A549 (cell line): ENCODE measurements around the gene CCDC71L. TPM values are rescaled to one million over a fixed set of nuclear protein-coding genes. Genes with fewer than 3 reads are reported as not detected.

Experiments
- ATAC-seq, 2 experiments: fragments of 200-7000 bp in 1 of 2; fragments of >200 bp in 1 of 2; cut with Nextera tagmentation in 1 of 2; cut with Tn5 transposase in 1 of 2; 3 replicates each; pipeline versions ENCODE4 v1.8.0 to v1.9.1; 2018 to 2020; ENCODE audit warnings: mild to moderate bottlenecking in 1 of 2, moderate library complexity in 1 of 2
- CTCF ChIA-PET: fragments of 300-600 bp; sonication (Branson Sonifier 250); formaldehyde crosslinking; extraction: SDS; loops from one replicate; lab custom pipeline; 2021; ENCODE audit warnings: antibody characterized with exemption, inconsistent platforms; lab: Yijun Ruan, JAX
- POLR2A ChIA-PET: fragments of 350-600 bp; formaldehyde crosslinking; extraction: SDS; loops from one replicate; lab custom pipeline; 2021; ENCODE audit warnings: antibody characterized with exemption, inconsistent platforms; lab: Yijun Ruan, JAX
- DNase-seq, 2 experiments: peaks; one replicate each; pipeline versions ENCODE4 v3.0.0 to v3.0.0-alpha.2; 2011 to 2016; ENCODE audit warnings: low read depth in 1 of 2, low spot score in 1 of 2
- FAIRE-seq: peaks from 2 replicates; lab custom pipeline; 2011; peaks lifted over from hg19 to GRCh38; lab: Jason Lieb, UNC
- H3K27ac ChIP-seq, 2 experiments: fragments of >200 bp; sonication (Bioruptor Twin); formaldehyde crosslinking; 3 replicates each; pipeline ENCODE4 v1.5.1; 2016 to 2017
- H3K4me1 ChIP-seq: fragments of >200 bp; sonication (Bioruptor Twin); formaldehyde crosslinking; 3 replicates; pipeline ENCODE4 v1.6.1; 2016
- H3K4me2 ChIP-seq: fragments of >200 bp; sonication (Bioruptor Twin); formaldehyde crosslinking; 3 replicates; pipeline ENCODE4 v1.6.1; 2016
- H3K4me3 ChIP-seq: fragments of >200 bp; sonication (Bioruptor Twin); formaldehyde crosslinking; 3 replicates; pipeline ENCODE4 v1.5.1; 2016
- H3K9me3 ChIP-seq: fragments of >200 bp; sonication (Bioruptor Twin); formaldehyde crosslinking; 3 replicates; pipeline ENCODE4 v1.6.1; 2016
- BCL3 ChIP-seq: fragments of >200 bp; sonication (Bioruptor Twin); formaldehyde crosslinking; IDR thresholded peaks from 3 replicates; pipeline ENCODE4 v1.6.1; 2016
- CBX2 ChIP-seq: fragments of 200-600 bp; sonication (generic); IDR thresholded peaks from 2 replicates; pipeline ENCODE4 v1.6.1; 2016; ENCODE audit warnings: low read depth, mild to moderate bottlenecking, borderline replicate concordance
- CBX8 ChIP-seq: fragments of 200-600 bp; sonication (generic); IDR thresholded peaks from 2 replicates; pipeline ENCODE4 v1.6.1; 2016
- CEBPB ChIP-seq, 2 experiments: fragments of >200 bp in 1 of 2; sonication (Bioruptor Twin) in 1 of 2; formaldehyde crosslinking in 1 of 2; IDR thresholded peaks; 2 replicates each; pipeline ENCODE4 v1.6.1; 2012 to 2016
- CHD2 ChIP-seq: fragments of 150-350 bp; IDR thresholded peaks from 2 replicates; pipeline ENCODE4 v1.6.1; 2014; ENCODE audit warnings: low read length; ENCODE audit not compliant: partially characterized antibody
- EHF ChIP-seq: fragments of 250-450 bp; sonication (Bioruptor Pico); IDR thresholded peaks from 2 replicates; pipeline ENCODE4 v1.5.0; 2020; ENCODE audit warnings: mild to moderate bottlenecking
- EP300 ChIP-seq, 2 experiments: fragments of >200 bp; sonication (Bioruptor Twin); formaldehyde crosslinking; IDR thresholded peaks; 2 replicates in 1 of 2; 3 replicates in 1 of 2; pipeline ENCODE4 v1.6.1; 2016 to 2017
- FOSB ChIP-seq: fragments of 250-450 bp; sonication (Bioruptor Pico); IDR thresholded peaks from 2 replicates; pipeline ENCODE4 v1.5.0; 2020; ENCODE audit warnings: mild to moderate bottlenecking, moderate library complexity
- FOSL2 ChIP-seq, 2 experiments: fragments of 450-650 bp in 1 of 2; fragments of >200 bp in 1 of 2; sonication (Bioruptor Twin) in 1 of 2; formaldehyde crosslinking; IDR thresholded peaks; 2 replicates each; pipeline versions ENCODE4 v1.5.0 to v1.6.1; 2016 to 2020; ENCODE audit warnings: mild to moderate bottlenecking in 1 of 2, moderate library complexity in 1 of 2
- FOXS1 ChIP-seq: fragments of 250-450 bp; sonication (Bioruptor Pico); IDR thresholded peaks from 2 replicates; pipeline ENCODE4 v1.5.0; 2020; ENCODE audit warnings: mild to moderate bottlenecking, moderate library complexity
- GATA3 ChIP-seq: IDR thresholded peaks from 2 replicates; pipeline ENCODE4 v1.6.1; 2012; ENCODE audit warnings: borderline replicate concordance
- HDAC2 ChIP-seq: fragments of 200-600 bp; sonication (generic); IDR thresholded peaks from 2 replicates; pipeline ENCODE4 v1.6.1; 2016
- HEYL ChIP-seq: fragments of 250-450 bp; sonication (Bioruptor Pico); IDR thresholded peaks from 2 replicates; pipeline ENCODE4 v1.8.0; 2021; ENCODE audit warnings: mild to moderate bottlenecking, moderate library complexity
- HOXA7 ChIP-seq: fragments of 250-450 bp; sonication (Bioruptor Pico); IDR thresholded peaks from 2 replicates; pipeline ENCODE4 v1.5.0; 2020; ENCODE audit warnings: mild to moderate bottlenecking, moderate library complexity
- HOXB13 ChIP-seq: fragments of 250-450 bp; sonication (Bioruptor Pico); IDR thresholded peaks from 2 replicates; pipeline ENCODE4 v1.5.0; 2020; ENCODE audit warnings: low read depth, mild to moderate bottlenecking, moderate library complexity
- JUN ChIP-seq, 2 experiments: fragments of >200 bp; sonication (Bioruptor Twin); formaldehyde crosslinking; IDR thresholded peaks; 2 replicates in 1 of 2; 3 replicates in 1 of 2; pipeline ENCODE4 v1.6.1; 2016 to 2017
- KDM1A ChIP-seq: fragments of 200-600 bp; sonication (generic); IDR thresholded peaks from 2 replicates; pipeline ENCODE4 v1.6.1; 2016; ENCODE audit warnings: low read depth, mild to moderate bottlenecking
- MYC ChIP-seq: IDR thresholded peaks from 2 replicates; pipeline ENCODE4 v1.6.1; 2012; ENCODE audit warnings: mild to moderate bottlenecking, inconsistent platforms, low read length, improper control_type of control experiment, borderline replicate concordance
- NFE2L2 ChIP-seq: fragments of 150-350 bp; conservative IDR thresholded peaks from 2 replicates; pipeline ENCODE4 v1.6.1; 2014; ENCODE audit warnings: low read length
- PHF8 ChIP-seq: fragments of 200-600 bp; sonication (generic); IDR thresholded peaks from 2 replicates; pipeline ENCODE4 v1.6.1; 2016; ENCODE audit warnings: low read depth, mild to moderate bottlenecking, antibody characterized with exemption, moderate library complexity, borderline replicate concordance
- RAD21 ChIP-seq, 2 experiments: fragments of >200 bp in 1 of 2; sonication (Bioruptor Twin) in 1 of 2; formaldehyde crosslinking in 1 of 2; IDR thresholded peaks in 1 of 2; conservative IDR thresholded peaks in 1 of 2; 2 replicates in 1 of 2; 3 replicates in 1 of 2; pipeline ENCODE4 v1.6.1; 2012 to 2018; ENCODE audit warnings: inconsistent platforms in 1 of 2
- RARB ChIP-seq: fragments of 250-450 bp; sonication (Bioruptor Pico); IDR thresholded peaks from 2 replicates; pipeline ENCODE4 v1.8.0; 2021; ENCODE audit warnings: mild to moderate bottlenecking, moderate library complexity
- RCOR1 ChIP-seq: fragments of 150-350 bp; IDR thresholded peaks from 2 replicates; pipeline ENCODE4 v1.6.1; 2014; ENCODE audit warnings: antibody characterized with exemption, low read length, low read depth
- RFX5 ChIP-seq: fragments of 450-650 bp; IDR thresholded peaks from 2 replicates; pipeline ENCODE4 v1.7.1; 2014; ENCODE audit warnings: antibody characterized with exemption, mild to moderate bottlenecking, moderate library complexity
- RNF2 ChIP-seq: fragments of 200-600 bp; sonication (generic); IDR thresholded peaks from 2 replicates; pipeline ENCODE4 v1.6.1; 2016; ENCODE audit warnings: low read depth, mild to moderate bottlenecking, antibody characterized with exemption, moderate library complexity, borderline replicate concordance
- SMC3 ChIP-seq: fragments of >200 bp; sonication (Bioruptor Twin); formaldehyde crosslinking; IDR thresholded peaks from 3 replicates; pipeline ENCODE4 v1.6.1; 2018; ENCODE audit warnings: inconsistent platforms
- ZFP36 ChIP-seq: fragments of 450-650 bp; IDR thresholded peaks from 2 replicates; pipeline ENCODE4 v1.6.1; 2014; ENCODE audit warnings: borderline replicate concordance; ENCODE audit not compliant: partially characterized antibody
- ZNF302 ChIP-seq: fragments of 250-450 bp; sonication (Bioruptor Pico); IDR thresholded peaks from 2 replicates; pipeline ENCODE4 v1.9.0; 2021; ENCODE audit warnings: inconsistent platforms, mild to moderate bottlenecking, moderate library complexity
- WGBS: methylation state at CpG from one replicate; pipeline ENCODE4 v1.1.6; 2017; ENCODE audit errors: missing lambda C conversion rate; 5-methylcytosine and 5-hydroxymethylcytosine counted together
- polyA plus RNA-seq, 4 experiments: library from polyadenylated mRNA; depleted of rRNA in 3 of 4; stranded (reverse); fragments of >200 nt; fragmentation: RNase III in 1 of 4; extraction: RNeasy Plus Mini Kit Qiagen cat#74134 plus additional on column Dnase treatment in 1 of 4; gene quantifications; 2 replicates in 3 of 4; 3 replicates in 1 of 4; pipeline ENCODE4 v1.2.3, GENCODE V29; 2011 to 2017
- TF ChIP-seq, protein P1 (sequence below): IDR thresholded peaks from 2 replicates; pipeline ENCODE4 v1.6.1; 2012
- TF ChIP-seq, protein P2 (sequence below): fragments of 200-600 bp; sonication (generic); IDR thresholded peaks from 2 replicates; pipeline ENCODE4 v1.6.1; 2016; ENCODE audit warnings: antibody characterized with exemption, mild to moderate bottlenecking, moderate library complexity

The CCDC71L gene
- polyA plus RNA-seq, 2 of the 4 experiments (the other 2 are of a cell fraction), result 9.1 to 11.4 TPM

- no peak overlapping the region for H3K4me2 ChIP-seq
- no peak overlapping the region for H3K4me3 ChIP-seq
- 28% methylated on average over 2 of the region's 2 CpGs for WGBS
- ChIA-PET CTCF (interaction anchor here (1.2 to 2.2 kb wide), 2 partner anchors 84 to 111 kb away, joined by 3 to 11 read pairs; no protein-coding TSS in a partner anchor), POLR2A (no interaction called here)
- DNase-seq (no peak), FAIRE-seq (no peak), ATAC-seq (no peak)
- peaks cover 1% of the 10 kb centered on the region; the same call in 1 of the 3 replicates for H3K4me1 ChIP-seq
- TF ChIP-seq RFX5 (no peak), EHF (CRISPR knock-in tag) (no peak), HOXB13 (CRISPR knock-in tag) (no peak), EP300 (IDR thresholded peaks at IDR 0.05) (no peak), RCOR1 (no peak), HDAC2 (no peak), CBX2 (no peak), CBX8 (no peak), FOXS1 (CRISPR knock-in tag) (no peak), CEBPB (IDR thresholded peaks at IDR 0.05) (no peak), FOSL2 (IDR thresholded peaks at IDR 0.05) (no peak), FOSL2 (CRISPR knock-in tag; IDR thresholded peaks at IDR 0.05) (no peak), NFE2L2 (no peak)
- TF ChIP-seq, protein P1, sequence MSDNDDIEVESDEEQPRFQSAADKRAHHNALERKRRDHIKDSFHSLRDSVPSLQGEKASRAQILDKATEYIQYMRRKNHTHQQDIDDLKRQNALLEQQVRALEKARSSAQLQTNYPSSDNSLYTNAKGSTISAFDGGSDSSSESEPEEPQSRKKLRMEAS, result no peak
- no peak overlapping the region for H3K27ac ChIP-seq
- no peaks in the 10 kb centered on the region for H3K9me3 ChIP-seq
Observed at GRCh38 chr7:106653488-106653887, 7.5 kb downstream of the CCDC71L start.

- DNase-seq, result no peak
- POLR2A ChIA-PET, result no interaction called here
- H3K4me3 ChIP-seq, result no peak overlapping the region
- no peak overlapping the region for H3K4me2 ChIP-seq
- no peak for FAIRE-seq
- H3K4me1 ChIP-seq, result no peaks in the 10 kb centered on the region
- no peak for ATAC-seq
- TF ChIP-seq SMC3, result no peak
- TF ChIP-seq CEBPB (IDR thresholded peaks at IDR 0.05), result no peak
- TF ChIP-seq RARB (CRISPR knock-in tag), result no peak
- no peak for TF ChIP-seq HOXA7 (CRISPR knock-in tag)
- TF ChIP-seq FOSB (CRISPR knock-in tag), result no peak
- no peak for TF ChIP-seq GATA3
- TF ChIP-seq MYC, result no peak
- no peak for TF ChIP-seq KDM1A
- TF ChIP-seq ZNF302 (CRISPR knock-in tag), result no peak
- TF ChIP-seq JUN (IDR thresholded peaks at IDR 0.05), result no peak
- TF ChIP-seq CHD2, result no peak
- no peak for TF ChIP-seq PHF8
- no peak for TF ChIP-seq CBX2
- TF ChIP-seq FOSL2 (IDR thresholded peaks at IDR 0.05), result no peak
- no peak for TF ChIP-seq FOSL2 (CRISPR knock-in tag; IDR thresholded peaks at IDR 0.05)
- TF ChIP-seq HEYL (CRISPR knock-in tag), result no peak
- 90% methylated on average over 2 of the region's 2 CpGs for WGBS
- no peaks in the 10 kb centered on the region for H3K9me3 ChIP-seq
- H3K27ac ChIP-seq, result no peak overlapping the region
- CTCF ChIA-PET, result interaction anchor here (0.6 to 2.2 kb wide), 5 partner anchors 84 to 477 kb away, joined by 3 to 11 read pairs (median 4); no protein-coding TSS in a partner anchor
Observed at GRCh38 chr7:106652909-106653308, 8.0 kb downstream of the CCDC71L start.

GRCh38 chr7:106652092-106652491, 8.9 kb downstream of the CCDC71L start:
- H3K4me3 ChIP-seq, result no peak overlapping the region
- no peaks in the 10 kb centered on the region for H3K4me1 ChIP-seq
- CTCF ChIA-PET, result interaction anchor here (0.6 to 1.1 kb wide), 3 partner anchors 85 to 476 kb away, joined by 3 to 5 read pairs (median 4); no protein-coding TSS in a partner anchor
- DNase-seq (no peak), FAIRE-seq (no peak), ATAC-seq (no peak)
- POLR2A ChIA-PET, result no interaction called here
- no peak overlapping the region for H3K4me2 ChIP-seq
- H3K27ac ChIP-seq, result no peak overlapping the region
- H3K9me3 ChIP-seq, result no peaks in the 10 kb centered on the region
- TF ChIP-seq, protein P2, sequence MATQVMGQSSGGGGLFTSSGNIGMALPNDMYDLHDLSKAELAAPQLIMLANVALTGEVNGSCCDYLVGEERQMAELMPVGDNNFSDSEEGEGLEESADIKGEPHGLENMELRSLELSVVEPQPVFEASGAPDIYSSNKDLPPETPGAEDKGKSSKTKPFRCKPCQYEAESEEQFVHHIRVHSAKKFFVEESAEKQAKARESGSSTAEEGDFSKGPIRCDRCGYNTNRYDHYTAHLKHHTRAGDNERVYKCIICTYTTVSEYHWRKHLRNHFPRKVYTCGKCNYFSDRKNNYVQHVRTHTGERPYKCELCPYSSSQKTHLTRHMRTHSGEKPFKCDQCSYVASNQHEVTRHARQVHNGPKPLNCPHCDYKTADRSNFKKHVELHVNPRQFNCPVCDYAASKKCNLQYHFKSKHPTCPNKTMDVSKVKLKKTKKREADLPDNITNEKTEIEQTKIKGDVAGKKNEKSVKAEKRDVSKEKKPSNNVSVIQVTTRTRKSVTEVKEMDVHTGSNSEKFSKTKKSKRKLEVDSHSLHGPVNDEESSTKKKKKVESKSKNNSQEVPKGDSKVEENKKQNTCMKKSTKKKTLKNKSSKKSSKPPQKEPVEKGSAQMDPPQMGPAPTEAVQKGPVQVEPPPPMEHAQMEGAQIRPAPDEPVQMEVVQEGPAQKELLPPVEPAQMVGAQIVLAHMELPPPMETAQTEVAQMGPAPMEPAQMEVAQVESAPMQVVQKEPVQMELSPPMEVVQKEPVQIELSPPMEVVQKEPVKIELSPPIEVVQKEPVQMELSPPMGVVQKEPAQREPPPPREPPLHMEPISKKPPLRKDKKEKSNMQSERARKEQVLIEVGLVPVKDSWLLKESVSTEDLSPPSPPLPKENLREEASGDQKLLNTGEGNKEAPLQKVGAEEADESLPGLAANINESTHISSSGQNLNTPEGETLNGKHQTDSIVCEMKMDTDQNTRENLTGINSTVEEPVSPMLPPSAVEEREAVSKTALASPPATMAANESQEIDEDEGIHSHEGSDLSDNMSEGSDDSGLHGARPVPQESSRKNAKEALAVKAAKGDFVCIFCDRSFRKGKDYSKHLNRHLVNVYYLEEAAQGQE, result no peak
- TF ChIP-seq BCL3 (no peak), RCOR1 (no peak), KDM1A (no peak), RNF2 (no peak), PHF8 (no peak), RARB (CRISPR knock-in tag) (no peak), RAD21 (conservative IDR thresholded peaks at IDR 0.05 in 1 of 2, IDR thresholded peaks at IDR 0.05 in 1 of 2) (no peak), ZFP36 (no peak), GATA3 (no peak)
